ENCODE results near the gene AVEN. TPM values are rescaled to one million over a fixed set of nuclear protein-coding genes. Genes with fewer than 3 reads are reported as not detected.

AVEN gene, protein sequence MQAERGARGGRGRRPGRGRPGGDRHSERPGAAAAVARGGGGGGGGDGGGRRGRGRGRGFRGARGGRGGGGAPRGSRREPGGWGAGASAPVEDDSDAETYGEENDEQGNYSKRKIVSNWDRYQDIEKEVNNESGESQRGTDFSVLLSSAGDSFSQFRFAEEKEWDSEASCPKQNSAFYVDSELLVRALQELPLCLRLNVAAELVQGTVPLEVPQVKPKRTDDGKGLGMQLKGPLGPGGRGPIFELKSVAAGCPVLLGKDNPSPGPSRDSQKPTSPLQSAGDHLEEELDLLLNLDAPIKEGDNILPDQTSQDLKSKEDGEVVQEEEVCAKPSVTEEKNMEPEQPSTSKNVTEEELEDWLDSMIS
- 7.0 TPM for total RNA-seq

DNA sequence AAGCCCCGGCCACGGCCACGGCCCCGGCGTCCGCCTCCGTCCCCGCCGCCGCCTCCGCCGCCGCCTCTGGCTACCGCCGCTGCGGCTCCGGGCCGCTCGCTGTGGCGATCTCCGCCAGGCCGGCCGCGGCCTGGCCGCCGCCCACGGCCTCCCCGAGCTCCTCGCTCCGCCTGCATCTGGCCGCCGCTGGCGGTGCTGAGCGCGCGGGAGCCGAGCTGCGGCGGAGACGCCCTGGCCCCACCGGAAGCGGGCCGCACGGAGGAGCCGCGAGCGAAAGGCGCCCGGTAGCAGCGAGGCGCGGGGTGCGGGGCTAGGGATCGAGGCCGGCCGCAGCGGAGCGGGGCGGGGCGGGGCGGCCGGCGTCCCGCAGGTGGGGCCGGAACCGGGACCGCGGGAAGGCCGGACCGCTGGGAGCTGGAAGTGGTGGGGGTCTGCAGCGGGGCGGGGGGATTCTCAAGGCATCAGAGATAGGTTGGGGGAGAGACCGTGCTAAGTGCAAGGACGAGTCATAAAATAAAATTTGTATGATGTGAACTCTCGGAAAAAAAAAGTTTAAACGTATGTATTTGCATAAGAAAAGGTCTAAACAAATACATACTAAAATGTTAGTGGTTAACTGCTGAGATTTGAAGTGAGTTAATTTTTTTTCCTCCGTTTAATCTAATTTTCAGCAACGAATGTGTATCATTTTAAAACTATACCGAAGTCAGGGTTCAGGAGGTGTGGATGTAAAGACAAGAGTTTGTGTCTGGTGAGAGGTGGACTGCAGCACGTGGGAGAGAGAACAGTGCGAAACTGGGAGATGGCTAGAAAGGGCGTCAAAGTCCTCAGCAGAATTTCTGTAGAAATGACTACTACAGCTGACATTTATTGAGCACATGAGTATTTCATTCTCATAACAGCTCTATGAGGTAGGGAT is at the start of gene AVEN:
Gene AVEN (minus strand): TSS at position 334 of the 919 bp plus-strand sequence. CDS start 158 bp downstream, at position 176.

GRCh38 chr15:33968224-33968623 is 70.8 kb downstream of the AVEN start, which contains the start of gene CHRM5:
TSS of gene CHRM5 (plus strand) at chr15:33968497. CDS start at chr15:34062718, 94,221 bp downstream.

Other genes starting within 250 kb of the AVEN start
- gene CHRM5, start 70.7 kb downstream of the AVEN start, total RNA-seq, result not detected
- gene EMC7, start 62.7 kb upstream of the AVEN start, total RNA-seq, result 27.7 TPM
- gene PGBD4, start 62.9 kb upstream of the AVEN start, total RNA-seq, result 2.0 TPM
- 56.8 TPM for gene KATNBL1, start 170.9 kb upstream of the AVEN start, total RNA-seq
- 65.9 TPM for gene EMC4, start 185.8 kb upstream of the AVEN start, total RNA-seq